Activated CD4-positive, alpha-beta T cell treated with anti-CD3 and anti-CD28 coated beads, Interleukin-2, Interleukin-4, amounts not matched to agents 100 ng/mL and 50 ng/mL, durations not matched to agents 16 hours and 8 hours (primary cell): ENCODE measurements around the gene CASQ1.

ENCODE experiments used
- DNase-seq: peaks from one replicate; pipeline ENCODE4 v3.0.0-alpha.2; 2020; ENCODE audit warnings: low spot score

The CASQ1 gene

GRCh38 chr1:160168609-160169369, 21.6 kb upstream of the CASQ1 start:
- DNase-seq: no peak

GRCh38 chr1:160169553-160170399, 20.6 kb upstream of the CASQ1 start:
- DNase-seq: peak; percentile 34

GRCh38 chr1:160171354-160171753, 19.0 kb upstream of the CASQ1 start:
- DNase-seq: no peak

- DNase-seq: no peak
Observed at GRCh38 chr1:160171980-160172379, 18.4 kb upstream of the CASQ1 start.

GRCh38 chr1:160177231-160177630, 13.1 kb upstream of the CASQ1 start:
- no peak for DNase-seq

GRCh38 chr1:160177667-160178066, 12.7 kb upstream of the CASQ1 start:
- no peak for DNase-seq

GRCh38 chr1:160178731-160179130, 11.6 kb upstream of the CASQ1 start:
- no peak for DNase-seq

- no peak for DNase-seq
Observed at GRCh38 chr1:160179336-160179735, 11.0 kb upstream of the CASQ1 start.

- no peak for DNase-seq
Observed at GRCh38 chr1:160186246-160186645, 4.1 kb upstream of the CASQ1 start.

GRCh38 chr1:160186729-160187128, 3.6 kb upstream of the CASQ1 start:
- no peak for DNase-seq

- DNase-seq: no peak
Observed at GRCh38 chr1:160187407-160187806, 3.0 kb upstream of the CASQ1 start.

GRCh38 chr1:160188341-160188740, 2.0 kb upstream of the CASQ1 start:
- no peak for DNase-seq

GRCh38 chr1:160191756-160192155, 1.4 kb downstream of the CASQ1 start:
- DNase-seq: no peak

- DNase-seq: no peak
Observed at GRCh38 chr1:160192234-160192633, 1.9 kb downstream of the CASQ1 start.

GRCh38 chr1:160193091-160193819, 2.9 kb downstream of the CASQ1 start:
- peak; percentile 77 for DNase-seq

- DNase-seq: no peak
Observed at GRCh38 chr1:160193832-160194736, 3.7 kb downstream of the CASQ1 start.

GRCh38 chr1:160194737-160195059, 4.3 kb downstream of the CASQ1 start:
- no peak for DNase-seq

GRCh38 chr1:160196143-160196542, 5.8 kb downstream of the CASQ1 start:
- no peak for DNase-seq

- no peak for DNase-seq
Observed at GRCh38 chr1:160197231-160197630, 6.9 kb downstream of the CASQ1 start.

- DNase-seq: no peak
Observed at GRCh38 chr1:160200786-160201185, 10.4 kb downstream of the CASQ1 start.

- no peak for DNase-seq
Observed at GRCh38 chr1:160204526-160205241, 14.3 kb downstream of the CASQ1 start.
